Measurements from ENCODE around the gene ELOVL6. TPM values are rescaled to one million over a fixed set of nuclear protein-coding genes. Genes with fewer than 3 reads are reported as not detected.

ELOVL6 gene
- total and polyA plus RNA-seq, 4 donors: 12.7 to 36.6 (median 24.6) TPM

- Histone ChIP-seq H3K27me3 (ENCODE audit: control insufficient read depth, insufficient read depth, low read length) (no peaks in the 10 kb centered on the region), H3K4me3 (ENCODE audit: low read depth, low read length) (no peak overlapping the region), H3K27ac (ENCODE audit: low read depth, low read length) (no peak overlapping the region), H3K36me3 (ENCODE audit: control insufficient read depth, insufficient read depth, low read length) (no peaks in the 10 kb centered on the region), H3K4me1 (ENCODE audit: control insufficient read depth, insufficient read depth, low read length) (no peaks in the 10 kb centered on the region), H3K9me3 (ENCODE audit: control insufficient read depth, insufficient read depth, low read length) (no peaks in the 10 kb centered on the region)
- no peak for DNase-seq (ENCODE audit: low read depth in 4 of 6, low spot score in 6 of 6)
- WGBS (ENCODE audit: insufficient coverage): no CpG with 5 or more reads among the region's 3 CpGs
Observed at GRCh38 chr4:110034026-110034393, 164.4 kb downstream of the ELOVL6 start.

- Histone ChIP-seq H3K4me3 (ENCODE audit: low read depth, low read length) (no peak overlapping the region), H3K27me3 (ENCODE audit: control insufficient read depth, insufficient read depth, low read length) (no peaks in the 10 kb centered on the region), H3K9me3 (ENCODE audit: control insufficient read depth, insufficient read depth, low read length) (no peaks in the 10 kb centered on the region), H3K36me3 (ENCODE audit: control insufficient read depth, insufficient read depth, low read length) (no peaks in the 10 kb centered on the region), H3K4me1 (ENCODE audit: control insufficient read depth, insufficient read depth, low read length) (no peaks in the 10 kb centered on the region), H3K27ac (ENCODE audit: low read depth, low read length) (no peak overlapping the region)
- WGBS (ENCODE audit: insufficient coverage): no CpG with 5 or more reads among the region's 8 CpGs
- no peak for DNase-seq (ENCODE audit: low read depth in 4 of 6, low spot score in 6 of 6)
Observed at GRCh38 chr4:110033355-110034025, 164.9 kb downstream of the ELOVL6 start.

- DNase-seq (ENCODE audit: low read depth in 4 of 6, low spot score in 6 of 6): no peak
- Histone ChIP-seq H3K27ac (ENCODE audit: low read depth, low read length) (no peak overlapping the region), H3K36me3 (ENCODE audit: control insufficient read depth, insufficient read depth, low read length) (no peaks in the 10 kb centered on the region), H3K4me3 (ENCODE audit: low read depth, low read length) (no peak overlapping the region), H3K9me3 (ENCODE audit: control insufficient read depth, insufficient read depth, low read length) (no peaks in the 10 kb centered on the region), H3K27me3 (ENCODE audit: control insufficient read depth, insufficient read depth, low read length) (no peaks in the 10 kb centered on the region), H3K4me1 (ENCODE audit: control insufficient read depth, insufficient read depth, low read length) (no peaks in the 10 kb centered on the region)
- WGBS (ENCODE audit: insufficient coverage): no CpG with 5 or more reads among the region's 7 CpGs
Observed at GRCh38 chr4:110032603-110033002, 165.8 kb downstream of the ELOVL6 start.

GRCh38 chr4:110025718-110026117 is 172.7 kb downstream of the ELOVL6 start:
- no peaks in the 10 kb centered on the region for H3K36me3 ChIP-seq (ENCODE audit: control insufficient read depth, insufficient read depth, low read length)
- H3K9me3 ChIP-seq (ENCODE audit: control insufficient read depth, insufficient read depth, low read length): no peaks in the 10 kb centered on the region
- no peaks in the 10 kb centered on the region for H3K27me3 ChIP-seq (ENCODE audit: control insufficient read depth, insufficient read depth, low read length)
- no peaks in the 10 kb centered on the region for H3K4me1 ChIP-seq (ENCODE audit: control insufficient read depth, insufficient read depth, low read length)
- no peak overlapping the region for H3K4me3 ChIP-seq (ENCODE audit: low read depth, low read length)
- DNase-seq (ENCODE audit: low read depth in 4 of 6, low spot score in 6 of 6): peak in 2 of 6 donors; percentile 29 to 56
- H3K27ac ChIP-seq (ENCODE audit: low read depth, low read length): no peak overlapping the region
- no CpG with 5 or more reads among the region's 3 CpGs for WGBS (ENCODE audit: insufficient coverage)

- DNase-seq (ENCODE audit: low read depth in 4 of 6, low spot score in 6 of 6): no peak
- Histone ChIP-seq H3K4me1 (ENCODE audit: control insufficient read depth, insufficient read depth, low read length) (no peaks in the 10 kb centered on the region), H3K36me3 (ENCODE audit: control insufficient read depth, insufficient read depth, low read length) (no peaks in the 10 kb centered on the region), H3K4me3 (ENCODE audit: low read depth, low read length) (no peak overlapping the region), H3K27ac (ENCODE audit: low read depth, low read length) (no peak overlapping the region), H3K27me3 (ENCODE audit: control insufficient read depth, insufficient read depth, low read length) (no peaks in the 10 kb centered on the region), H3K9me3 (ENCODE audit: control insufficient read depth, insufficient read depth, low read length) (no peaks in the 10 kb centered on the region)
- no CpG with 5 or more reads among the region's 1 CpG for WGBS (ENCODE audit: insufficient coverage)
Observed at GRCh38 chr4:110025056-110025455, 173.4 kb downstream of the ELOVL6 start.

- no peak overlapping the region for H3K4me3 ChIP-seq (ENCODE audit: low read depth, low read length)
- no peaks in the 10 kb centered on the region for H3K36me3 ChIP-seq (ENCODE audit: control insufficient read depth, insufficient read depth, low read length)
- H3K27me3 ChIP-seq (ENCODE audit: control insufficient read depth, insufficient read depth, low read length): no peaks in the 10 kb centered on the region
- 100% methylated on average over 2 of the region's 4 CpGs for WGBS (ENCODE audit: insufficient coverage)
- no peak for DNase-seq (ENCODE audit: low read depth in 4 of 6, low spot score in 6 of 6)
- H3K27ac ChIP-seq (ENCODE audit: low read depth, low read length): no peak overlapping the region
- H3K9me3 ChIP-seq (ENCODE audit: control insufficient read depth, insufficient read depth, low read length): no peaks in the 10 kb centered on the region
- H3K4me1 ChIP-seq (ENCODE audit: control insufficient read depth, insufficient read depth, low read length): no peaks in the 10 kb centered on the region
Observed at GRCh38 chr4:110022457-110022856, 176.0 kb downstream of the ELOVL6 start.

- H3K27me3 ChIP-seq (ENCODE audit: control insufficient read depth, insufficient read depth, low read length): no peaks in the 10 kb centered on the region
- no peaks in the 10 kb centered on the region for H3K4me1 ChIP-seq (ENCODE audit: control insufficient read depth, insufficient read depth, low read length)
- H3K36me3 ChIP-seq (ENCODE audit: control insufficient read depth, insufficient read depth, low read length): no peaks in the 10 kb centered on the region
- H3K27ac ChIP-seq (ENCODE audit: low read depth, low read length): no peak overlapping the region
- H3K9me3 ChIP-seq (ENCODE audit: control insufficient read depth, insufficient read depth, low read length): no peaks in the 10 kb centered on the region
- 70% methylated on average over 2 of the region's 4 CpGs for WGBS (ENCODE audit: insufficient coverage)
- H3K4me3 ChIP-seq (ENCODE audit: low read depth, low read length): no peak overlapping the region
- no peak for DNase-seq (ENCODE audit: low read depth in 4 of 6, low spot score in 6 of 6)
Observed at GRCh38 chr4:110020646-110021443, 177.6 kb downstream of the ELOVL6 start.

GRCh38 chr4:110020139-110020538 is 178.3 kb downstream of the ELOVL6 start:
- Histone ChIP-seq H3K36me3 (ENCODE audit: control insufficient read depth, insufficient read depth, low read length) (no peaks in the 10 kb centered on the region), H3K27ac (ENCODE audit: low read depth, low read length) (no peak overlapping the region), H3K4me3 (ENCODE audit: low read depth, low read length) (no peak overlapping the region), H3K9me3 (ENCODE audit: control insufficient read depth, insufficient read depth, low read length) (no peaks in the 10 kb centered on the region), H3K4me1 (ENCODE audit: control insufficient read depth, insufficient read depth, low read length) (no peaks in the 10 kb centered on the region), H3K27me3 (ENCODE audit: control insufficient read depth, insufficient read depth, low read length) (no peaks in the 10 kb centered on the region)
- DNase-seq (ENCODE audit: low read depth in 4 of 6, low spot score in 6 of 6): no peak
- WGBS (ENCODE audit: insufficient coverage): 100% methylated on average over 1 of the region's 5 CpGs

- no peaks in the 10 kb centered on the region for H3K9me3 ChIP-seq (ENCODE audit: control insufficient read depth, insufficient read depth, low read length)
- no peak overlapping the region for H3K4me3 ChIP-seq (ENCODE audit: low read depth, low read length)
- no peaks in the 10 kb centered on the region for H3K27me3 ChIP-seq (ENCODE audit: control insufficient read depth, insufficient read depth, low read length)
- DNase-seq (ENCODE audit: low read depth in 4 of 6, low spot score in 6 of 6): no peak
- H3K4me1 ChIP-seq (ENCODE audit: control insufficient read depth, insufficient read depth, low read length): no peaks in the 10 kb centered on the region
- no peaks in the 10 kb centered on the region for H3K36me3 ChIP-seq (ENCODE audit: control insufficient read depth, insufficient read depth, low read length)
- no CpG with 5 or more reads among the region's 3 CpGs for WGBS (ENCODE audit: insufficient coverage)
- H3K27ac ChIP-seq (ENCODE audit: low read depth, low read length): no peak overlapping the region
Observed at GRCh38 chr4:110019153-110019552, 179.3 kb downstream of the ELOVL6 start.

GRCh38 chr4:110014233-110014632 is 184.2 kb downstream of the ELOVL6 start:
- H3K27me3 ChIP-seq (ENCODE audit: control insufficient read depth, insufficient read depth, low read length): no peaks in the 10 kb centered on the region
- no peak overlapping the region for H3K27ac ChIP-seq (ENCODE audit: low read depth, low read length)
- no peaks in the 10 kb centered on the region for H3K4me1 ChIP-seq (ENCODE audit: control insufficient read depth, insufficient read depth, low read length)
- no peaks in the 10 kb centered on the region for H3K9me3 ChIP-seq (ENCODE audit: control insufficient read depth, insufficient read depth, low read length)
- WGBS (ENCODE audit: insufficient coverage): 93% methylated on average over 4 of the region's 6 CpGs
- no peak overlapping the region for H3K4me3 ChIP-seq (ENCODE audit: low read depth, low read length)
- no peak for DNase-seq (ENCODE audit: low read depth in 4 of 6, low spot score in 6 of 6)
- H3K36me3 ChIP-seq (ENCODE audit: control insufficient read depth, insufficient read depth, low read length): no peaks in the 10 kb centered on the region

Measured in spinal cord (tissue), 10 donors.